COLO829 (cell line): Measurements from ENCODE around the gene OTOA.
"Not testable (repeated sequence)": the region's sequence is repeated elsewhere in the genome, so short reads cannot be mapped to it uniquely, and the experiment has no call there.

Experiments used
- DNase-seq: peaks from one replicate; pipeline ENCODE4 v3.0.0; 2012; ENCODE audit warnings: low spot score

The OTOA gene

DNA sequence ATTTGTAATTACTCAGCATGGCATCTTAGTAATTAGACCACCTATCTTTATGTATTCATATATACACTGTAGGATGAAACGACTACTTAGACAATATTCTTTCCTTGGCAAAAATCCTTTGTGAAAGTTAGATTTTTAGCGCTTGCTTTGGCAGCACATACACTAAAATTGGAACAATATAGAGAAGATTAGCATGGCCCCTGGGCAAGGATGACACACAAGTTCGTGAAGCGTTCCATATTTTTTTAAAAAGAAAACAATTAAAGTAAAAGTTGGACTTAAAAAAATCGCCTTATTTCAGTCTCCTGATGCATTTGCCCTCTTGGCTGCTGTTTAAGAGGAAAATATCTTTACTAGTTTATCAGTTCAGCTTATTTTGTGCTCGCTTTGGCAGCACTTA lies 21.9 kb upstream of the OTOA start:
- DNase-seq, result no peak

DNA sequence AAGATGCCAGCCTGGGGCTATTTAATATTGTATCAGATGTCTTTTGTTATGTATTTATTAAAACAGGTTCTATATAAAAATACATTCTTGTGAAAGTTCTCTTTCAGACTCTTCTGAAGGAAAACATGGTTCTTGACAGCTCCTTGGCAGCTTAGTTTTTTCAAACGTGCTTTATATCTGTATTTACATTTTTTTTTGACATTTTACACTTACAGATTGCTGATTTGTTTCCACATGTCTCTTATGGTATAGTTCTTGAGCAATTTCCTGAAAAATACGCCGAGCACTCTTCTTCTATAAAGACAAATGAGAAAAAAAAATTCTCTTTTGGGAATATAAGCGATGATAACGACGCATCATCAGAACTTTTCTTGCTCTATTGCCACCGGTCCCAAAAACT lies 20.9 kb upstream of the OTOA start:
- DNase-seq, result no peak

DNA sequence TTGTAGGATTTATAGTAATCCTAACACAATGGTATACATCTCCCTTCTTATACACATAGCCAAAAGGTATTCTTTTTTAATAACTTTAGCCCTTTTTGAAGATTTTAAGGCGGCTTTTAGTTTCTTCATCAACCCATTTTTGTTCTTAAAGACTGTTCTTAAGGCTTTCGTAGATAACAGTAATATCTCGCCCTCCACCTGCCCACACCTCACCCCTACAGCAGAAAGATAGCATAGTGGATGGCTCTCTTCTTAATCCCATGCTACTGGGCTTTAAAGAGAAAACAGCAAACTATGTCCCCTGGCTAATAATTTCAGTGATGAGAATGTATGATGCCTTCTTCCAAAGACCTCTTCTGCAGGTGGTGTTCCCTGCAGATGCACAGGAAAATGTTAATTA lies 20.0 kb upstream of the OTOA start:
- DNase-seq, result no peak

DNA sequence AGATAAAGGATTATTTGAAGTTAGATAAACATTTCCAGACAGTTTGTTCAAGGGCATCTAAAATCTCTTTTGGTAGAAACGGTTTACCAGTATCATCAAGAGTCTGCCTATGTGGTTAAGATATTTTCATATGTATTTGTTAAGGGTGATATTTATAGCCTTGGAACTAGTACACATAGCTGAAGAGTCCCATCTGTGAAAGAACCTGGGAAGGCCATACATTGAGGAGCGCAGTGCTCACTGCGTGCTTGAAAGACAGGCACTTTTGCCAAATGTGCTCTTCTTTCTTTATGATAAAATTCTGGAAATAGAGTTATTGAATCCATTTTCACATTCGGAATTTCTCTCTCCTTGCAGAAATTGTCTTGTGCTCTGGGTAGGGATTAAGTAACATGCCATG lies 19.1 kb upstream of the OTOA start:
- DNase-seq, result no peak

DNA sequence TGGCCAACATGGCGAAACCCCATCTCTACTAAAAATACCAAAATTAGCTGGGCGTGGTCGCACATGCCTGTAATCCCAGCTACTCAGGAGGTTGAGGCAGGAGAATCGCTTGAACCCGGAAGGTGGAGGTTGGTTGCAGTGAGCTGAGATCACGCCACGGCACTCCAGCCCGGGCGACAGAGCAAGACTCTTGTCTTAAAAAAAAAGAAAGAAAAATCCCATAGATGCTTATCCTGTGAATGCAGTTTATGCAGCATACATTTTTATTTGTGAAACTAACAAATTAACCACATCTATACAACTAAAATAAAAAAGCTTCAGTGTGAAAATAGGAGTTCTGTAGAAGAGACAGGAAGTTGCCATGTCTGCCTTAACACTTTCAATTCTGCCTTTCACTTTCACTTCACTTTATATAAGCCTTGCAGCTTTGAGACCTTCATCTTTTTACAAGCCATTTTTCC lies 18.5 kb upstream of the OTOA start:
- DNase-seq, result peak; percentile 53

DNA sequence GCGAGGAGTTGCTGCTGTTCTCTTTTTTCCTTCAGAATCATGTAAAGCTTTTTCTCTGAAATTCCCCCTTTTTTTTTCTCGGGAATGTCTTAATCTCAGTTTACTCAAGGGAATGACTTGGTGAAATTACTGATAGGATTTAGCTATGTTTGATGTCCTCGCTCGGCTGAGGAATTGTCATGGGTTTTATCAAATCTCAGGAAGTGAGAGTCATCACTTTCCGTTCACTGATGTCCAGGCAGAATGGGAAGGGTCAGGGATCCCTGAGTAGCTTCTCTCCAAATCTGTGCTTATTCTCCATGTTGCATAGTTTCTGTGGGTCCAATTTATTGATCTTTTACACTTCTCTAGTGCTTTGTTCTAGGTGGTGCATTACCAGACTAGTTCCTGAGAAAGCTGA lies 17.7 kb upstream of the OTOA start:
- peak; percentile 57 for DNase-seq

DNA sequence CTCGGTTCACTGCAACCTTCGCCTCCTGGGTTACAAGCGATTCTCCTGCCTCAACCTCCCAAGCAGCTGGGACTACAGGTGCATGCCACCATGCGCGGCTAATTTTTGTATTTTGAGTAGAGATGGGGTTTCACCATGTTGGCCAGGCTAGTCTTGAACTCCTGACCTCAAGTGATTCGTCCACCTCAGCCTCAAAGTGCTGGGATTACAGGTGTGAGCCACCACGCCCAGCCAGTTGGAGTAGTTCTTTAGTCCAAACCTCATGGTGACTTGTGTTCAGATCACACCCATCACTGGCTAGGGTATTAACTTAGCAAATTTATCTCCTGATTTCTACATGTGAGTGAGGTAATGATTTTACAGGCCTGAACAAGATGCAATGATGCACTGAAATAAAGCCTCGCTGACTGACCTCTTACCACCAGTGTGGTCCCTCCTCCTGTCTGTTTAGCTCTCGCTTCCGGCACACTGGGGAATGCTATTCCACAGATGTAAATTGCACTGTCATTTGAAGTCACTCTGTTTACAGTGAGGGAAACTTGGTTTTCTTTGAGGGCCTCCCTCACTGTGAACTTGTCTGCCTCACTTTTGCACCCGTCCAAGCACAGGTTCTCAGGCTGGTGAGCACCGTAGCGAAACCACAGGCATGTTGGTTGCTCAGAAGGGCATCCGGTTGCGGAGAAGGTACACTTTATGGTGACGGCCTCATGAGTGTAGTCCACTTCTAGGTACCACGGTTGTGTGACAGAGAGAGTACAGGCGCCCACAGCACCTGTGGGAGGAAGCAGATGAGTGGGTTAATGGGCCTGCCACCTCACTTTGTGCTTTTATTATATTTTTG lies 16.8 kb upstream of the OTOA start:
- no peak for DNase-seq

DNA sequence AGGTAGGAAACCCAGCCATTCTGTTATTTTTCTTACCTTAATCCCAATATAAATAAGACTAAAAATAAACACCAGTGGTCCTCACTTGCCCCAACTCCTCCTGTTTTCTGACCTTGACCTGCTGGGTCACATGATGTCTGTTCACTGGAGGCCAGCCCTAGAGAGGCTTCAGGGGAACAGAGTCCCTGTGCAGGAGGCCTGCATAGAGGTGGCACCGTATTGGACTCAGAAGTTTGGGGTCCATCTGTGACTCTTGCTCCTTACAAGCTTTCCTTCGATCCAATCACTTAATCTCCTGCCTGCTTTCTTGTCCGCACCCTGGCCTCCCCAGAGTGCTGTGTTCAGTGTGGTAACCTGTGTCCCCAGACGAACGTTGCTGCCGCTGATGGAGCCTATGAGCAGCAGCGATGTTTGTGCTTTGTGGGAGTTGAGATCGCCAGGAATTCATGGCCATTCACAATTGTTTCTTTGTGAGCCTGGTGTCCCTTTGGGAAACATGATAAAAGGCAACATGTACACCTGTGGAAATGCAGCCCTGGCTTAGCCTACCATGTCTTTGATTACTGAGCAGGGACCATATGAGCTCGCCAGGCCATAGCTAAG lies 16.1 kb upstream of the OTOA start:
- no peak for DNase-seq

DNA sequence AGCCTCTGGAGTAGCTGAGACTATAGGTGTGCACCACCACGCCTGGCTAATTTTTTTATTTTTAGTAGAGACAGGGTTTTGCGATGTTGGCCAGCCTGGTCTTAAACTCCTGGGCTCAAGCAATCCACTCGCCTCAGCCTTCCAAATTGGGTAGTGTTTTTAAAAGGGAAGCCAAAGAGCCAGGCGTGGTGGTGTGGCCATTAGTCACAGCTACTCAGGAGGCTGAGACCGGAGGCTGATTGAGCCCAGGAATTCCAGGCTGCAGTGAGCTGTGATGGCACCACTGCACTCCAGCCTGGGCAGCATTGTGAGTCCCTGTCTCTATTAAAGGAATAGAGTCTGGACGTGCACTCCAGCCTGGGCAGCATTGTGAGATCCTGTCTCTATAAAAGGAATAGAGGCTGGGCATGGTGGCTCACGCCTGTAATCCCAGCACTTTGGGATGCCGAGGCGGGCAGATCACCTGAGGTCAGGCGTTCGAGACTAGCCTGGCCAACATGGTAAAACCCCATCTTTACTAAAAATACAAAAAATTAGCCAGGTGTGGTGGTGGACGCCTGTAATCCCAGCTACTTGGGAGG lies 13.9 kb upstream of the OTOA start:
- DNase-seq, result not testable (repeated sequence)

DNA sequence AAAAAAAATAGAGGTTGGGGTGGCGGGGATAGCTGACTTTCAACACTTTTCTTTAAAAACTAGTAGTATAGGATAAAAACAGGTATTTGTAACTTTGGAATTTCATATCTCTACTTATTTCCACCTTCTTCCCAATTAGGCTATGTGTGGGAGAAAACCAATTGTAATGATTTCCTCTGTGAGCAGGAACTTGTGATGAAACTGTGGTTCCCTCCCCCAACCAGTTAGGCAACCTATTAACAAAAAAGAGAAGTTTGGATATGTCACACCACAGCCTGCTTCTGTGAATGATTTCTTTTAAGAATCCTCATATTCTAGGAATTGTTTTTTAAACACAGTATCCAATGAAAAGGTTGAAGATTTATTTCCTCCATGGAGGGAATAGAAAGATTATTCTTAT lies 13.2 kb upstream of the OTOA start:
- no peak for DNase-seq

DNA sequence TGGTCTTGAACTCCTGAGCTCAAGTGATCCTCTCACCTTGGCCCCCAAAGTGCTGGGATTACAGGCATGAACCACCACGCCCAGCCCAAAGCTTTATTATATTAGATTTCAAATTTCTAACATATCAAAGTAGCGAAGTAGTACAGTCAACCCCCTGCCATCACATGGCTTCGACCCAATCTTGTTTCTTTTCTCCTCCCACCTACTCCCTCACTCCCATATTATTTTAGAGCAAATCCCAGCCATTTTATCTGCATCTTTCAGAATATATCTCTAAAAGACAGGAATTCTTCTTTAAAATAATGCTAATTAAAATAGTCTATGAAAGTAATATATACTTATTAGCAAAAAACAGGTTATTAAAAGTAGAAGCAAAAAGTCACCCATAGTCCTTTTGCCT lies 12.3 kb upstream of the OTOA start:
- no peak for DNase-seq

DNA sequence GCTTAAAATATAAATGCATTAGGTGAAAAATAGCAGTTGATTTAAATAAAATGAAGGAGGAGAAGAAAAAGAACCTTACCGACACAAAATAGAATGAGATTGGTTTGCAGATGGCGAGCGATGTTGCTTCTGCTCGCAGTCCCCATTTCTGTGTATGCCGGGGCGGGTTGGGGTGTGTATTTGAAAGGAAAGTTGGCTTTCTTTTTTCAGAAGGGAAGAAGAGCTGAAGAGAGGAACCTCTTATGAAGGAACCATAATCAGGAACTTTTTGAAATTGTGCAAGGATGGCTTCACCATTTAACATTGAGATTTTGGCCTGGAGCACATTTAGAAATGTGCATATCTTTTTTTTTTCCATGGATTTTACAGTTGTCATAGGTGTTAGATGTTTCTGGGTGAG lies 11.3 kb upstream of the OTOA start, which contains the start of gene IGSF6:
Gene IGSF6 (minus strand): TSS at position 156 of the 400 bp plus-strand sequence. CDS start 10 bp downstream, at position 146.
- DNase-seq, result no peak

DNA sequence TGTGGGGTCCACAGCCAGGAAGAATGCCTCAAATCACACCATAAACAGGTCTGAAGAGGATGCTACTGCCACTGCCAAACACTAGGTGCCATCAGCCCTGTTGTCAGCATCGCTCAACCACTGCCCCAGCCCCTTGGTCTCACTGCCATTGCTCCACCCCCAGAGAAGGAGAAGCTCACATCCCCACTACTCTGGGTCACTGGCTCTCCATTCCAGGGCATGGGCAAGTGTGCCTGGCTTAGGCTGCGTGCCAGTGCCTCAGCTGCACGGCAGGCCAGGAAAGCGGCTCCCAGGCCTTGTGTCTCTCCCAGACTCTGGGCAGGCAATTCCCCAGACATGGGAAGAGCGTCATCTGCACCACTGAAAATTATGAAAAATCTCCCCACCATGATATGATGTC lies 10.2 kb upstream of the OTOA start:
- DNase-seq, result no peak

DNA sequence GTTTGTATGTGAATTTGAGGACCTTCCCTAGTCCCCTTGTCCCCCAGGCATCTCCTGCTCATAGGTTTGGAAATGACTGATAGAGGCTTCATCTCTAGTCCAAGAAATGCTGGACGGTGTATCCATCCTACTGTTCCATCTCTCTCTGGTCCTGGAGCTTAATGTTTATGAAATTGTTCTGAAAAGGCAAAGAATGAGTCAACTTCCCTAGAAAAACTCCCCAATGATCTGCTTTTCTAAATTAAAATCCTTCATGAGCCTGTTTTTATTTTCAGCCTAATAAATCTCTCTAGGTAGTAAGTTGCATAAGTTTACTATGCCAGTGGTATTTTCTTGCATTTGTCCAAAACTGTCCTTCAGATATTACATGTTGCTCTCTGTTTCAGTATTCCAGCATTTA lies 9.3 kb upstream of the OTOA start:
- no peak for DNase-seq

DNA sequence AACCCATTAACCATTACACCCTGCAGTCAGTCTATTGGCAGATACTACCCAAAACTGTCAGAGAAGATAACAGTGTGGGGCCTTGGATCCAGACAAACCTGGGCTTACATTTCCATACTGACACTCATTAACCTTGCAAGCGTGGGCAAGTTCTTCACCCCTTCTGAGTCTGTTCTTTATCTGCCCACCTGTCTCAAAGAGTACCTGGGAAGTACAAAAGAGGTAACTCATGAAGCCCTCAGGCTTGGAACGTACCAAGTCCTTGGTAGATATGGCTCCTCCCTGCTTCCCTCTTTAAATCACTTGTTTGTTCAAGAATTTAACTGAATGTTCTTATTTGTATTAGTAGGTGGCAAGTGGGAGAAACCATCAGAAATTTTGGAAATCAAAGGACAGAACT lies 8.9 kb upstream of the OTOA start:
- no peak for DNase-seq

DNA sequence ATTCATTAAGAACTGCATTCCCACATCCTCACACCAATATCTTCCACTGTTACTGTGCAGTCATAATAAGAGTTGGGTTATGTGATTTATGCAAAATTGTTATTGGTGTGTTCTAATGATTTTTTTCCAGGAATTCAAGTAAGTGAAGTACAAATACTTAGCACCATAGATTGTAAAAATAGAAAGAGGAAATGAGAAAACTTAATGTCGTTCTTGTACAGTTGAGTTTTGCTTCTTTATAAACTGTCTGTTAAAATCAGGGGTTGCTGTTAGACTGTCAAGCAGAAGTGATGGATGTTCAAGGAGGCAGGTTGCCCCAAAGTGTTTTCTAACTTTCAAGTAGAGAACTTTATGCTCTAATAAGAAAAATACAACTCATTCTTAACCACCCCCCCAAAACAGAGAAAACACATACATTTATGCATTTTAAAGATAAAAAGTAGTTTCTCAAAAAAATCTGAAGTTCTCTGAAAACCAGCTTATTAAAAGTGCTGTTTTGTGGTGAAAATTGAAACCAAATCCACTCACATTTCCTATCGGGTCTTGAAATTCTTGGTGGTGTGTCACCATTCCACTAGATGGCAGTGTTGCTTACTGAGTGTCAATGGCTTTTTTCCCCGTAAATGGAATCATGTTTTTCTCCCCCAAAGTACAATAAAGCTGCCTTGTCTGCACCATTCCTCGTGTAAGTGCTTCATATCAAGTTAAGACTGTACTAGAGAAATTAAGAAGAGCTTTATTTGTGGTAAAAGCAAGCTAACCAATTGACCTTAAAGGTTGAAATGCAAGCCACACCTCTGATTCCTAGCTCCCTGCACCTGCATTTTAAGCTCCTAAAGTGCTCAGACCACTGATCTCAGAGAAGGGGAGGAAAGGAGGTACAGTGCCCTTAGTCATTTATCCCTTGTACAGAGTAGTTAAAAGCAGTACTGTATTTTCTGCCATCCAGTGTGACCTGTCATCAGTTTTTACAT lies 6.7 kb upstream of the OTOA start:
- DNase-seq, result peak; percentile 91

DNA sequence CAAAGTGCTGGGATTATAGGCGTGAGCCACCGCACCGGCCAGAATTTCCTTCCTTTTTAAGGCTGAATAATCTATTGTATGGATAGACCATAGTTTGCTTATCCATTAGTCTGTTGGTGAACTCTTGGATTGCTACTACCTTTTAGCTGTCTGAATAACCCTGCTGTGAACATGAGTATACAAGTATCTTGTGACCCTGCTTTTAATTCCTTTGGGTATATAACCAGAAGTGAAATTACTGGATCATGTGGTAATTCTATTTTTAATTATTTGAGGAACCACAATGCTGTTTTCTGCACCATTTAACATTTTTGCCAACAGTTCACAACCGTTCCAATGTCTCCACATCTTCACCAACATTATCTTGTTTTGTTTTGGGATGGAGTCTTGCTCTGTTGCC lies 4.6 kb upstream of the OTOA start:
- no peak for DNase-seq

DNA sequence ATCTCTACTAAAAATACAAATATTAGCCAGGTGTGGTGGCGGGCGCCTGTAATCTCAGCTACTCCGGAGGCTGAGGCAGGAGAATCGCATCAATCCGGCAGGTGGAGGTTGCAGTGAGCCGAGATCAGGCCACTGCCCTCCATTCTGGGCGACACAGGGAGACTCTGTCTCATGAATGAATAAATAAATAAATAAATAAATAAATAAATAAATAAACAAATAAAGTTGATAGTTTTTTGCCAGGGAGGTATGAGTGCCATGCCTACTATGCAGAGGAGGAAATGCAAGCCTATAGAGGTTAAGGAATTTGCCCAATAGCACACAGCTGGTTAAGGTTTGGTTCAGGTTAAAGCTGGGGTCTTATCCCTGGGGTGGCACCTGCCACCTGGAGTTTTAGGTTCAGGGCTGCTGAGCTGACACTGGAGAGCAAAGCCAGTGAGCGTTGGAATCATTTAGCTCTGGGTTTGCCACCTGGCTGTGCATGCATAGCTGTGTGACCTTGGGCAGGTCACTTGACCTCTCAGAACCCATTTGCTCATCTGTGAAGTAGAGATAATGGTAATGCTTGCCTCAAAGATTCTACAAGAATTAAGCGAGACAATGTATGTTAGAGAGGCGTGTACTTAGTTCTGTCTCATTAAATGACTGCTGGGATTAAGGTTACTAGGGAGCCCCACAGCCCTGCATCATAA lies 1.2 kb downstream of the OTOA start:
- no peak for DNase-seq

DNA sequence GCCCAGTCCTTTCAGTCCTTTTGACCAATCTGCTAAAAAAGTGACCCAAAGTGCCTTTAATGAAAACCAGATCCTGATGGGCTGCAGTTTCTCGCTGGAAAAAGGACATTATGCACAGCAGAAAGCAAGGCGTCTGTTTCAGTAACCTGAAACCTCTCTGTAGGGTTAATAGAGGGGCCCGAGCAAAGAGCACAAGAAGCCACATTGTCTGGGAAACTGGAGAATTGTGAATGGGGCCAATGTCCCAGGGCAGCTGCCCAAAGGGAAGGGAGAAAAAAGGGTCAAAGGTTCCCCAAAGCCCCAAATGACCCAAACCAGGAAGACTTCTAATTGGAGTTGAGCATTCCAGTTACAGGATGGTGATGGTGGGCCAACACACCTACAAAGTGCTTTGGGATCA lies 3.0 kb downstream of the OTOA start:
- DNase-seq, result peak; percentile 77

DNA sequence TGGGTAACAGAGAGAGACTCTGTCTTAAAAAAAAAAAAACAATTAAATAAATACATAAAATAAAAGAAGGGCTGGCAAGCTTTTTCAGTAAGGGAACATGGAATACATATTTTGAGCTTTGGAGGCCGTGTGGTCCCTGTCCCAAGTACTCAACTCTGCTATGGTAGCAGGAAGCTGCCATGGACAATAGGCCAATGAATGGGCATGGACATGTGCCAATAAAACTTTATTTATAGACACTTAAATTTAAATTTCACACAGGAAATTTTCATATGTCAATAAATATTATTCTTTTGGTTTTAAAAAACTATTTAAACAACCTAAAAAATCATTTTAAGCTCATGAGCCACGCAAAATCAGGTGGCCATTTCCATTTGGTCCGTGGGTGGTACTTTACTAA lies 3.8 kb downstream of the OTOA start:
- DNase-seq, result no peak

DNA sequence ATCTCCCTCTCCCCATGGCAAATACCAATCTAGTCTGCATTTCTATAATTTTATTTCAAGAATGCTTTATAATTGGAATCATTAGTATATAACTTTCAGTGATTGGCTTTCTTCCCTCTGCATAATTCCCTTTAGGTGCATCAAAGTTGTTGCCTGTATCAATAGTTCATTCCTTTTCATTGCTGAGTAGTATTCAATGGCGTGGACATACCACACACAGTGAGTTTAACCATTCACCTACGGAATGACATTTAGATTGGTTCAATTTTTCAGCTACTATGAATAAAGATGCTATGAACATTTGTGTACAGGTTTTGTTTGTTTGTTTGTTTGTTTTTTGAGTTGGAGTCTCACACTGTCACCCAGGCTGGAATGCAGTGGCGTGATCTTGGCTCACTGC lies 9.7 kb downstream of the OTOA start:
- no peak for DNase-seq

DNA sequence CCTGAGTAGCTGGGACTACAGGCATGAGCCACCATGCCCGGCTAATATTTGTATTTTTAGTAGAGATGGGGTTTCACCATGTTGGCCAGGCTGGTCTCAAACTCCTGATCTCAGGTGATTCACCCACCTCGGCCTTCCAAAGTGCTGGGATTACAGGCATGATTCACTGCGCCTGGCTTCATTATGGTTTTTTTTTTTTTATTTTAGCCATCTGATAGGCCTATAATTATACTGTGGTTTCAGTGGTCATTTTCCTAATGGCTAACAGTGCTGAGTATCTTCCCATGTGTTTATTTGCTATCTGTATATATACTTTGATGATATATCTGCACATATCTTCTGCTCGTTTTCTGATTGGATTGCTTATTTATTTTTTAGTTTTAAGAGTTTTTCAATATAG lies 10.7 kb downstream of the OTOA start:
- DNase-seq, result not testable (repeated sequence)
